ENCODE data around the gene CAMKMT.

- no peak for TF ChIP-seq CTCF (IDR thresholded peaks at IDR 0.05)
- no peak for TF ChIP-seq POLR2A (IDR thresholded peaks at IDR 0.05)
- no peak for TF ChIP-seq POLR2AphosphoS5 (IDR thresholded peaks at IDR 0.05)
- TF ChIP-seq EP300 (IDR thresholded peaks at IDR 0.05; ENCODE audit: low read depth) = no peak
Measured at GRCh38 chr2:44731505-44731904, 369.8 kb downstream of the CAMKMT start.

All from transverse colon (tissue), 4 donors.